Gastrocnemius medialis (tissue), 4 donors: ENCODE results near the gene CHKB. TPM values are rescaled to one million over a fixed set of nuclear protein-coding genes. Genes with fewer than 3 reads are reported as not detected.
A peak's percentile ranks its signal among the peaks of the same experiment; 100 is the strongest.

Experiments
- ATAC-seq, 2 donors: fragments of 150-250 bp; one replicate each; pipeline ENCODE4 v1.9.1; 2016
- DNase-seq, 2 donors: peaks; one replicate each; pipeline ENCODE4 v3.0.0-alpha.2; 2019
- H3K27ac ChIP-seq, 4 donors: fragments of 200-600 bp; sonication (generic); 1 replicate in 1 of 4; 2 replicates in 3 of 4; pipeline ENCODE4 v1.5.1; 2016 to 2018; ENCODE audit warnings: mild to moderate bottlenecking in 2 of 4, moderate library complexity in 1 of 4
- H3K27me3 ChIP-seq, 3 donors: fragments of 200-600 bp; sonication (generic) in 2 of 3; 1 replicate in 1 of 3; 2 replicates in 2 of 3; pipeline versions ENCODE4 v1.5.1 to v1.6.0; 2016 to 2019; ENCODE audit warnings: mild to moderate bottlenecking in 1 of 3, moderate library complexity in 1 of 3
- H3K36me3 ChIP-seq, 2 donors: fragments of 200-600 bp; sonication (generic) in 1 of 2; one replicate each; pipeline ENCODE4 v1.5.1; 2017 to 2018
- H3K4me1 ChIP-seq, 2 donors: fragments of 200-600 bp; sonication (generic) in 1 of 2; one replicate each; pipeline ENCODE4 v1.5.1; 2016 to 2017; ENCODE audit warnings: mild to moderate bottlenecking in 2 of 2
- H3K4me3 ChIP-seq, 4 donors: fragments of 200-600 bp; sonication (generic) in 3 of 4; 1 replicate in 1 of 4; 2 replicates in 3 of 4; pipeline ENCODE4 v1.5.1; 2016 to 2019; ENCODE audit warnings: mild to moderate bottlenecking in 2 of 4
- H3K9me3 ChIP-seq, 3 donors: fragments of 200-600 bp; sonication (generic) in 2 of 3; 1 replicate in 1 of 3; 2 replicates in 2 of 3; pipeline ENCODE4 v1.5.1; 2016 to 2019
- POLR2A ChIP-seq, 2 donors: fragments of 450-650 bp; IDR thresholded peaks; one replicate each; pipeline ENCODE4 v1.6.1; 2017; ENCODE audit warnings: antibody characterized with exemption in 2 of 2, mild to moderate bottlenecking in 2 of 2, moderate library complexity in 2 of 2
- in situ Hi-C, 4 donors: fragments of 200-750 bp; cut with MboI; loops; one replicate each; pipeline versions ENCODE4 v1.15.0 to v1.8.0; 2017; ENCODE audit warnings: low sequenced_read_pairs in 4 of 4
- intact Hi-C: fragments of 100-400 bp; cut with DNase I; formaldehyde crosslinking; loops from one replicate; pipeline ENCODE4 v1.15.1; 2023; ENCODE audit warnings: low total_unique reads
- total RNA-seq, 4 donors: library from RNA; depleted of rRNA; stranded (reverse); fragments of >200 nt; gene quantifications; one replicate each; pipeline versions ENCODE4 v1.1.0 to v1.2.3, GENCODE V29; 2016
- TF ChIP-seq, protein P1 (sequence below), 5 experiments: fragments of 450-650 bp in 3 of 5; fragments of 200-600 bp in 2 of 5; sonication (generic) in 2 of 5; IDR thresholded peaks in 4 of 5; conservative IDR thresholded peaks in 1 of 5; 1 replicate in 4 of 5; 2 replicates in 1 of 5; pipeline ENCODE4 v1.5.1; 2016 to 2019; ENCODE audit warnings: antibody characterized with exemption in 5 of 5, mild to moderate bottlenecking in 3 of 5, moderate library complexity in 3 of 5

Gene CHKB
- total RNA-seq, 4 donors from 2014 or later = 10.8 to 39.7 (median 24.4) TPM

DNA sequence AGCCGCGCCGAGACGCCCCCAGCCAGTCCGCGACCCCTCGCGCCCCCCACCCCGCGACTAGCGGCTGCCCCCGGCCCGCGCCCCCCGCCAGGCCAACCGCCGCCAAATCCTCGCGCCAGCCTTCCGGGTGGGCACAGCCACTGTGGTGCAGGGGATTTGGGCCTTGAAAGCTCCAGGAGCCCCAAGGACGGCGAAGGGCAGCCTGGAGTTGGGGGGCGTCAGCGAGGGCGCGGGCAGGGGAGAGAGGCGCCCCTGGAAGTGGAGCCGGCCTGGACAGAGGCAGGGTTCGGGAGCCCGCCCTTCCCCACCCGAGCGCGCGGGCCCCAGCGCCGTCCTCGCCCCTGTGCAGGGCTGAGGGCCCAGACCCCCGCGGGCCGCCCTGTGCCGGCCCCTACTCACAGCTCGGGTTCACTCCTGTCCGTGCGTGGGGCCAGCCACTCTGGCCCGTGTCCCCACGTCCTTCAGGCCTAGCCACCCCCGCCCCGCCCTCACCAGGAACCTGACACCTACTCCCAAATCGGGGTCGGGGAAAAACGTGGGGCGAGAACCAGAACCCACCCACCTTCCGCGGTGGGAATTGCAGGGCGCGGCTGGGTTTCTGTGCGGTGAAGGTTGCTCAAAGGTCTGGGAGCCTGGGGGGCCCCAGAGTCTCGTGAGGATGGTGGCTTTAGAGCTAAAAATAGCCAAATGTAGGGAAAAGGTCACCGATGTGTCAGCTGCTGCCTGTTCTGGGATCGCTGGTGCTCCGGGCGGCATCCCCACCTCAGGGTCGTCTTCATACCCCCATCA, 4.5 kb downstream of the CHKB start, which contains the start of gene CPT1B:
Gene CPT1B (minus strand): TSS at position 441 of the 789 bp plus-strand sequence. CDS start 512 bp downstream, outside the sequence.
- Histone ChIP-seq H3K4me3 (peak within 1 kb of the TSS; percentile 62 to 81 (median 64)), H3K9me3 (no peaks in the 10 kb centered on the region), H3K36me3 (peaks cover 0 to 23% of the 10 kb centered on the region in 2 donors), H3K27me3 (no peaks in the 10 kb centered on the region), H3K27ac (peak within 1 kb of the TSS; percentile 89 to 98 (median 96)), H3K4me1 (peaks cover 21 to 45% of the 10 kb centered on the region in 2 donors)
- ATAC-seq (peak; percentile 51 to 59), DNase-seq (peak; percentile 44 to 79)
- intact Hi-C loops = no loop called here
- TF ChIP-seq, protein P1, sequence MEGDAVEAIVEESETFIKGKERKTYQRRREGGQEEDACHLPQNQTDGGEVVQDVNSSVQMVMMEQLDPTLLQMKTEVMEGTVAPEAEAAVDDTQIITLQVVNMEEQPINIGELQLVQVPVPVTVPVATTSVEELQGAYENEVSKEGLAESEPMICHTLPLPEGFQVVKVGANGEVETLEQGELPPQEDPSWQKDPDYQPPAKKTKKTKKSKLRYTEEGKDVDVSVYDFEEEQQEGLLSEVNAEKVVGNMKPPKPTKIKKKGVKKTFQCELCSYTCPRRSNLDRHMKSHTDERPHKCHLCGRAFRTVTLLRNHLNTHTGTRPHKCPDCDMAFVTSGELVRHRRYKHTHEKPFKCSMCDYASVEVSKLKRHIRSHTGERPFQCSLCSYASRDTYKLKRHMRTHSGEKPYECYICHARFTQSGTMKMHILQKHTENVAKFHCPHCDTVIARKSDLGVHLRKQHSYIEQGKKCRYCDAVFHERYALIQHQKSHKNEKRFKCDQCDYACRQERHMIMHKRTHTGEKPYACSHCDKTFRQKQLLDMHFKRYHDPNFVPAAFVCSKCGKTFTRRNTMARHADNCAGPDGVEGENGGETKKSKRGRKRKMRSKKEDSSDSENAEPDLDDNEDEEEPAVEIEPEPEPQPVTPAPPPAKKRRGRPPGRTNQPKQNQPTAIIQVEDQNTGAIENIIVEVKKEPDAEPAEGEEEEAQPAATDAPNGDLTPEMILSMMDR (IDR thresholded peaks at IDR 0.05 in 4 of 5, conservative IDR thresholded peaks at IDR 0.05 in 1 of 5) = peak in 1 of 5 experiments; percentile 17
- peak; percentile 38 to 48 for TF ChIP-seq POLR2A (IDR thresholded peaks at IDR 0.05)
- in situ Hi-C loops = no loop called here

DNA sequence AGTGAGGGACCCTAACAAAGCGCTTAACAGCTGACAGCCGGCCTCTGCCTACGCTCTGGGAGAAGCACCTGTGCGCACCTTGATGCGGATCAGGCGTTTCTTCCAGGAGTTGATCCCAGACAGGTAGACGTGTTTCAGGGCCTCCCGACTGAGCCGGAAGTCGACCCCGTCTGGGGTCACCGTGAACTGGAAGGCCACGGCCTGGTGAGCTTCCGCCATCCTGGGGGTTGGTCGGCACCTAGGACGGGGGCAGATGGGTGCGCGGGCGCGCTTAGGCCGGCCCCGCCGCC, 5.0 kb downstream of the CHKB start:
- Histone ChIP-seq H3K4me3 (peak overlapping the region; percentile 62 to 81 (median 64)), H3K36me3 (peaks cover 0 to 28% of the 10 kb centered on the region in 2 donors), H3K9me3 (no peaks in the 10 kb centered on the region), H3K27me3 (no peaks in the 10 kb centered on the region), H3K27ac (peak overlapping the region; percentile 89 to 98 (median 96)), H3K4me1 (peaks cover 21 to 44% of the 10 kb centered on the region in 2 donors)
- intact Hi-C loops (no loop called here), in situ Hi-C loops (no loop called here)
- ATAC-seq (no peak), DNase-seq (no peak)
- TF ChIP-seq POLR2A (IDR thresholded peaks at IDR 0.05) = no peak
- TF ChIP-seq, protein P1 (IDR thresholded peaks at IDR 0.05 in 4 of 5, conservative IDR thresholded peaks at IDR 0.05 in 1 of 5) = no peak

DNA sequence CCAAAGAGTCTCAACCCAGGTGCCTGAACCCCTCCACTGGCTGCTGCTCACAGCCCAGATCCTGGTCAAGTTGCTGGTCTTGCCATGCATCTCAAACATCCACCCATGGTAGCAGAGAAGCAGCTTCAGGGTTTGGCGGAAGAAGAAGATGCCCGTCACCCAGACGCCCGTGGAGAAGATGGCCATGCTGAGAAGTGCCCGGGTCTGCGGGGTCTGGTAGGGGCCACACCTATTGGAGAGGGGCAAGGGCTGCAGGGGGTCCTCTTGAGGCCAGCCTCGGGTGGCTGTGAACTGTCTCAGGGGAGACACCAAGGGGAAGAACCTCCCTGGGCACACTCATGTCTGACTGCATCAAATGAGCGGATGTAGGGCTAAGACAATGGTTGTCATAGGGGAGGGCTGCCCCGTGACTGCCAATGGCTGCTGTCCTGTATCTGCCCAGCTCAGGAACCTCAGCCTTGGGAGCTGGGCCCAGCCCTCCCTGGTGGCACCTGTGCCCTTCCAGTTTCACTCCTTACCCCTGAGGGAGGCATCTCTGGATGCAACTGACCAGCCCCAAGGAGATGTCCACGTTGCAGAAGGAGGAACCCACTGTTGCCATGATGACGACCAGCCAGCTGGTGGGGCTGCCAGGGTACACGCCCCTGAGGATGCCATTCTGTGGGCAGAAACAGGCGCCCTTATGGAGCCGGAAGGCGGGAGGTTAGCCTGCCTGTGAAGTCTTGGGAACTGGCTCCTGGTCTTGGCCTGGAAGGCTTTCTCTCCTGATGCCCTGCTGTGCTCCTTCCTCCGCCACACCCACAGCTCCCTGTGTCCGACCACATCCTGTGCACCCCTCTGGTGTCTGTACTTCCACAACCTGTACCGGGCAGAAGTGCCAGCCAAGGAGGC, 5.6 kb downstream of the CHKB start:
- ATAC-seq (no peak), DNase-seq (no peak)
- Histone ChIP-seq H3K27ac (peak overlapping the region; percentile 89 to 98 (median 96)), H3K36me3 (peaks cover 0 to 34% of the 10 kb centered on the region in 2 donors), H3K27me3 (no peaks in the 10 kb centered on the region), H3K4me1 (peaks cover 21 to 44% of the 10 kb centered on the region in 2 donors), H3K4me3 (peak overlapping the region; percentile 62 to 81 (median 64)), H3K9me3 (no peaks in the 10 kb centered on the region)
- TF ChIP-seq, protein P1 (IDR thresholded peaks at IDR 0.05 in 4 of 5, conservative IDR thresholded peaks at IDR 0.05 in 1 of 5) = no peak
- TF ChIP-seq POLR2A (IDR thresholded peaks at IDR 0.05) = no peak
- intact Hi-C loops (no loop called here), in situ Hi-C loops (no loop called here)

- H3K4me3 ChIP-seq = no peak overlapping the region
- DNase-seq = no peak
- in situ Hi-C loops = no loop called here
Measured at GRCh38 chr22:50576070-50576469, 6.6 kb downstream of the CHKB start.

More at GRCh38 chr22:50576070-50576469, 6.6 kb downstream of the CHKB start:
- Histone ChIP-seq H3K27me3 (no peaks in the 10 kb centered on the region), H3K36me3 (peaks cover 0 to 43% of the 10 kb centered on the region in 2 donors), H3K27ac (peak overlapping the region in 3 of 4 donors; percentile 96 to 98 (median 96)), H3K4me1 (peaks cover 13 to 34% of the 10 kb centered on the region in 2 donors), H3K9me3 (no peaks in the 10 kb centered on the region)
- intact Hi-C loops = no loop called here
- no peak for TF ChIP-seq POLR2A (IDR thresholded peaks at IDR 0.05)
- TF ChIP-seq, protein P1 (IDR thresholded peaks at IDR 0.05 in 4 of 5, conservative IDR thresholded peaks at IDR 0.05 in 1 of 5) = peak in 4 of 5 experiments; percentile 4 to 28 (median 22)
- ATAC-seq = no peak
